Ovary (tissue), 3 donors: Measurements from ENCODE around the gene SKP2.

Experiments
- POLR2A ChIP-seq: fragments of 450-650 bp; IDR thresholded peaks from one replicate; pipeline ENCODE4 v1.6.1; 2017; ENCODE audit warnings: antibody characterized with exemption, mild to moderate bottlenecking, moderate library complexity
- TF ChIP-seq, protein P1 (sequence below), 3 donors: fragments of 450-650 bp in 2 of 3; fragments of 200-600 bp in 1 of 3; IDR thresholded peaks; one replicate each; pipeline versions ENCODE4 v1.5.1 to v1.8.0; 2016 to 2022; ENCODE audit warnings: antibody characterized with exemption in 3 of 3, mild to moderate bottlenecking in 1 of 3
- donor health status: DM: no; HTN: no; CAD: no.

DNA sequence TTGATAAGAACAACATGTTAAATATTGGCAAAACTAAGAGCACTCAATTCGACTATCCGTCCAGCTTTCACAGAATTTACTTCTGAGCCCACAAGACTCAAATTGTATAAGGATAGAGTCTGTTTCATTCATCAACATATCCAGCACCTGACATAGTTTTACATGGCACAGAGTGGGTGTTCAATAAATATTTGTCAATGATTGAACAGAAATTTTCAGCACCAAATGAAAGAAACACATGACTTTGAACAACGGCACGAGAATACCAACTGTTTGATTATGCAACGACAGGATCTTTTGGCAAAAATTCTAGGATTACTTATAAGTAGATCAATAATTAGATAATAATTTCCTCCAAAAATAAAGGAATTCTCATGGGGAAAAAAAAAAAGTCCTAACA is 41.8 kb downstream of the SKP2 start:
- TF ChIP-seq, protein P1, sequence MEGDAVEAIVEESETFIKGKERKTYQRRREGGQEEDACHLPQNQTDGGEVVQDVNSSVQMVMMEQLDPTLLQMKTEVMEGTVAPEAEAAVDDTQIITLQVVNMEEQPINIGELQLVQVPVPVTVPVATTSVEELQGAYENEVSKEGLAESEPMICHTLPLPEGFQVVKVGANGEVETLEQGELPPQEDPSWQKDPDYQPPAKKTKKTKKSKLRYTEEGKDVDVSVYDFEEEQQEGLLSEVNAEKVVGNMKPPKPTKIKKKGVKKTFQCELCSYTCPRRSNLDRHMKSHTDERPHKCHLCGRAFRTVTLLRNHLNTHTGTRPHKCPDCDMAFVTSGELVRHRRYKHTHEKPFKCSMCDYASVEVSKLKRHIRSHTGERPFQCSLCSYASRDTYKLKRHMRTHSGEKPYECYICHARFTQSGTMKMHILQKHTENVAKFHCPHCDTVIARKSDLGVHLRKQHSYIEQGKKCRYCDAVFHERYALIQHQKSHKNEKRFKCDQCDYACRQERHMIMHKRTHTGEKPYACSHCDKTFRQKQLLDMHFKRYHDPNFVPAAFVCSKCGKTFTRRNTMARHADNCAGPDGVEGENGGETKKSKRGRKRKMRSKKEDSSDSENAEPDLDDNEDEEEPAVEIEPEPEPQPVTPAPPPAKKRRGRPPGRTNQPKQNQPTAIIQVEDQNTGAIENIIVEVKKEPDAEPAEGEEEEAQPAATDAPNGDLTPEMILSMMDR (IDR thresholded peaks at IDR 0.05): no peak
- no peak for TF ChIP-seq POLR2A
